HCT116 (cell line): ENCODE measurements around the gene MAJIN.

Experiments used
- CTCF ChIP-seq, 3 experiments: fragments of 200-600 bp in 1 of 3; sonication (generic) in 1 of 3; IDR thresholded peaks in 2 of 3; conservative IDR thresholded peaks in 1 of 3; 2 replicates each; pipeline ENCODE4 v1.5.1; 2012 to 2017; ENCODE audit warnings: low read depth in 2 of 3, low read length in 2 of 3, antibody characterized with exemption in 1 of 3, borderline replicate concordance in 1 of 3, control low read depth in 1 of 3, mild to moderate bottlenecking in 1 of 3, mixed read lengths in 1 of 3, mixed run types in 1 of 3, moderate library complexity in 1 of 3; ENCODE audit not compliant: insufficient read depth in 1 of 3
- EZH2 ChIP-seq: fragments of 200-600 bp; sonication (generic); IDR thresholded peaks from 2 replicates; pipeline ENCODE4 v1.6.1; 2017; ENCODE audit warnings: antibody characterized with exemption, mixed run types
- MAX ChIP-seq: IDR thresholded peaks from 2 replicates; pipeline ENCODE4 v1.6.1; 2012
- POLR2A ChIP-seq: IDR thresholded peaks from 2 replicates; pipeline ENCODE4 v1.7.0; 2011; ENCODE audit warnings: borderline replicate concordance; ENCODE audit not compliant: insufficient read depth, insufficient read length; ENCODE audit errors: extremely low read depth
- POLR2AphosphoS5 ChIP-seq: IDR thresholded peaks from 2 replicates; pipeline ENCODE4 v1.6.1; 2011; ENCODE audit warnings: mild to moderate bottlenecking, low read depth, low read length, moderate library complexity
- RAD21 ChIP-seq: IDR thresholded peaks from 2 replicates; pipeline ENCODE4 v1.6.1; 2012; ENCODE audit warnings: low read depth, mild to moderate bottlenecking
- REST ChIP-seq: IDR thresholded peaks from 2 replicates; pipeline ENCODE4 v1.6.1; 2012; ENCODE audit warnings: low read depth
- SIN3A ChIP-seq: IDR thresholded peaks from 2 replicates; pipeline ENCODE4 v1.6.1; 2012; ENCODE audit warnings: low read depth
- ZBTB33 ChIP-seq: IDR thresholded peaks from 2 replicates; pipeline ENCODE4 v1.6.1; 2011; ENCODE audit warnings: mild to moderate bottlenecking, low read length, moderate library complexity; ENCODE audit not compliant: insufficient replicate concordance; ENCODE audit errors: extremely low read depth

GRCh38 chr11:64930340-64930739 is 41.6 kb downstream of the MAJIN start:
- TF ChIP-seq CTCF (IDR thresholded peaks at IDR 0.05 in 2 of 3, conservative IDR thresholded peaks at IDR 0.05 in 1 of 3; ENCODE audit: borderline replicate concordance in 1 of 3, insufficient read depth in 1 of 3, low read depth in 2 of 3, low read length in 2 of 3) (no peak), REST (no peak), POLR2AphosphoS5 (no peak), POLR2A (no peak), ZBTB33 (no peak), EZH2 (no peak), SIN3A (no peak), RAD21 (no peak), MAX (no peak)
